NCI-H1092 treated with DMSO at 0.1 percent for 48 hours (cell line): ENCODE data around the gene AQP12A.
"Not testable (repeated sequence)": the region's sequence is repeated elsewhere in the genome, so short reads cannot be mapped to it uniquely, and the experiment has no call there.

Source experiments
- DNase-seq: peaks from one replicate; lab custom pipeline; 2025; lab: John Stamatoyannopoulos, UW

Gene AQP12A

DNA sequence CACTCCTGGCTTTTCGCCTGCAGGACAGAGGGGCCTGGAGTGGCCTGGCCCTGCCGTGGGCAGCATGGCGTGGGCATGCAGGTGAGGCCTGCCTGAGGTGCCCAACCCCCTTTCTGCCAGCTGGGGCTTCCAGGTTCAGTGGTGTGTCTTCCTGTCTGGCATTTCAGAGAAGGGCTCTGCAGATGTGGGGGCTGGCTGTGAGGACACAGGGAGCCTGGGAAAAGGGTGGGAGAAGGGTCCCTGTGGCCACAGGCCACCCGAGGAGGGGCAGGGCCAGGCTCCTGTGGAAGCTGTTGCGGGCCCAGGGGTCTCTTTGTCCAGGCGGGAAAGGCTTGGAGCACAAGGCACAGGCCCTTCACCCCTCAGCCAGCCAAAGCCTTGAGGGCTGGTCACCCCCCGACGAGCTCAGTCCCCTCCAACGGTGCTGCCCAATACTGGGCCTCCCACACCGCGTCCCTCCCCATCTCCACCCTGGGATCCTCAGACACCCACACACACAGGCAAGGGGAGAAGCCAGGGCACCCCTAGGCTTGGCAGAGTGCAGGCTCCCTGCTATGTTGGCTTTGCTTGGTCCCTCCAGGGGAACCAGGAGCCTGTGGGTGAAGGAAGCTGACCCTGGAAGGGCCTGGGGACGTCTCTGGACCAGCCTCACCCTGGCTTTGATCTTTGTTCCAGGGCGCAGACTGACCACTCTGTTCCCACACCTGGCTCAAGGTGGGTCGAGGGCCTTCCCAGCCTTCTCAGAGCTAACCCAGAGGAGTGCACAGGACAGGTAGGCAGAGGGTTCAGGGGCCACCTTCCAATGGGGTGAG, 3.7 kb upstream of the AQP12A start:
- DNase-seq, result no peak

DNA sequence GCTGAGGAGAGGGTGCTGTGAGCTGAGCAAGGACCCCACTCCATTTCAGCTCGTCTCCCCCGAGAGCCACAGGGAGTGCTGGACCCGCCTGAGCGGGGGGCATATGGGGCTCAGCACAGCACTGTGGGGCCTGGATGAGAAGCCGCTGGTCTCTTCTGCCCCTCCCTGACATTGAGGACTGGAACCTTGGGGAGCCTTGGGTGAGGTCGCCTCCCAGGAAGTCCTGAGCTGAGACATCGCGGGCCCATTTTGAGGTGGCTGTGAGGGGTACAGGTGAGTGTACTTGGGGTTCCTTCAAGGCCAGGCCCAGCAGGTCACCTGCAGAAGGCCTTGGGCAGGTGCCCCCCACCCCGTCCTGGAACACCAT, 3.1 kb upstream of the AQP12A start:
- no peak for DNase-seq

DNA sequence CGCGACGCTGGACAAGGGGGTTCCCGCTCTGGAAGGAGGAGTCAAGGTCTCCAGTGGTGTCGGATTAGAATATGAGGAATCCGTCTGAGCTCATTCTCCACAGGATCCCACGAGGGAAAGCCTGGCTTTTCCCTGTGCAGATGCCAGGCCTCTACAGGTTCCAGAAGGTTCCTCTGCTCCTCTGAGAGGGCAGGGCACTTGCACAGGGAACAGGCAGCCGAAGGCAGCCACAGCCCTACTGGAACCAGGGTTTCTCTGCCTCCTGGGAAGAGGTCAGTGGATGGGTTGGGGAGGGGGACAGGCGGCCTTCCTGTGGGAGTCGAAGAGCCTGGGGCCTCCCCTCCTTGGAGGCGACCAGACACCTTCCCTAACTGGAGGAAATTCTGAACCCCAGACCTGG, 1.7 kb upstream of the AQP12A start:
- no peak for DNase-seq

GRCh38 chr2:240690421-240691074, 1.1 kb upstream of the AQP12A start:
- DNase-seq, result not testable (repeated sequence)

- DNase-seq, result not testable (repeated sequence)
Measured at GRCh38 chr2:240691075-240691427, 615 bp upstream of the AQP12A start.

- not testable (repeated sequence) for DNase-seq
Measured at GRCh38 chr2:240692583-240693561, 1.2 kb downstream of the AQP12A start.

DNA sequence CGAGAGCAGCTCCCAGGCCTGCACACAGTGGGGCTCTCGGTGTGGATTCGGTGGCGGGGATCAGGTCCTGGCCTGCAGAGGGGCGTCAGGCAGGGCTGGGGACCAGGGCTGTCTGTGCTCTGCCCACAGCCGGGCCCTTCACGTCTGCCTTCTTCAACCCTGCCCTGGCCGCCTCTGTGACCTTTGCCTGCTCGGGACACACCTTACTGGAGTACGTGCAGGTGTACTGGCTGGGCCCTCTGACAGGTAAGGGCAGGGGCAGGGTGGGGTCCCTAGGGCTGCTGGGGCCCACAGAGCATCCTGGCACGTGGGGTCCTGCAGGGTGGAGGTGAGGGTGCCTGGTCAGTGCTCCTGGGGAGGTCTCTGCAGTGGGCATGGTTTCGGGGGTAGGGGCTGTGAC, 2.6 kb downstream of the AQP12A start:
- not testable (repeated sequence) for DNase-seq

- not testable (repeated sequence) for DNase-seq
Measured at GRCh38 chr2:240695593-240695992, 3.9 kb downstream of the AQP12A start.

DNA sequence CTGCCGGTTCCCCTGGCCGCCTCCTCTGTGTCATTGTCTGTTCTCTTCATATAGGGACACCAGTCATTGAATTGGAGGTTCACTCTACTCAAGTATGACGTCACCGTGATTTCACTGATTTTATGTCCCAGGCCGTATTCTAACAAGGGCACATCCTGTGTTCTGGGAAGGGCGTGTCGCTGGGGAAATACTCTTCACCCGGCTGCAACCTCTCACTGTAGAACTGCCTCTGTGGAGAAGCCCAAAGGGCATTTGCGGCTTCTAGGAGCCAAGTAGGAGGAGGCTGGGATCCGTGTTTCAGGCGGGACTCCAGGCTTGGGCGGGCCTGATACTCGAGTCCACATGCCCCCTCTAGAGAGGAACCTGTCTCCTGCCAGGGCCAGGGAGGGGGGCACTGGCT, 4.8 kb downstream of the AQP12A start:
- not testable (repeated sequence) for DNase-seq

DNA sequence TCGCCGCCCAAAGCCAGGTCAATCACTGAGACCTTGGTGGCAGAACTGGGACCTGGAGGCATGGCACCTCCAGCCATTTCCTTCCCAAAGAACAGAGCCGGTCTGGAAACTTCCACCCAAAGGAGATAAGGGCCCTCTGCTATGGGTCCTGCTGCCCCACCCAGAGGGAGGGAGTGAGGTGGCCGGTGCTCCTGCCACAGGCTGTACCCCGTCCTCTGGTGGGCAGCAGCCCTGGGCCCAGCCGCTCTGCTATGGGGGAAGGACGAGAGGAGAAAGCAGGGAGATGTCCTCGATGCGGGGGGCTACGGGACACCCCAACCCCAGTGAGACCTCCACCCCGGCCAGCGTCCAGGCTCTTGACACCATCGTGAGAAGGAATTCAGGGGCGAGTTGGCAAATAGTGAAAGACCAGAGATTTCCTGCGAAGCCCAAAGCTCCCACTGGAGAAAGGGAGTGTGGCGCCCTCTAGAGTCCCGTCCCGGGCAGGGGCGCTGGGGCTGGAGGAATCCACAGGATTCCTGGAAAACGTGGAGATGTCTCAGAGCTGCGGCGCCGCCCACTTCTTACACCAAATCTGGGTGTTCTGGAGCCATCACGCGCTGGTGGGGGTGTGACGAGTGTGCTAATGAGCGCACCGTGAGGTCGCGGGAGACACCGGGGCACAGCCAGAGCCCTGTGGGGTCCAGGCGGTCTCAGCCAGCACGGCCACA, 7.3 kb downstream of the AQP12A start:
- not testable (repeated sequence) for DNase-seq

- not testable (repeated sequence) for DNase-seq
Measured at GRCh38 chr2:240699835-240700234, 8.2 kb downstream of the AQP12A start.

- DNase-seq, result not testable (repeated sequence)
Measured at GRCh38 chr2:240700616-240701015, 8.9 kb downstream of the AQP12A start.

- DNase-seq, result no peak
Measured at GRCh38 chr2:240701091-240701735, 9.5 kb downstream of the AQP12A start.

DNA sequence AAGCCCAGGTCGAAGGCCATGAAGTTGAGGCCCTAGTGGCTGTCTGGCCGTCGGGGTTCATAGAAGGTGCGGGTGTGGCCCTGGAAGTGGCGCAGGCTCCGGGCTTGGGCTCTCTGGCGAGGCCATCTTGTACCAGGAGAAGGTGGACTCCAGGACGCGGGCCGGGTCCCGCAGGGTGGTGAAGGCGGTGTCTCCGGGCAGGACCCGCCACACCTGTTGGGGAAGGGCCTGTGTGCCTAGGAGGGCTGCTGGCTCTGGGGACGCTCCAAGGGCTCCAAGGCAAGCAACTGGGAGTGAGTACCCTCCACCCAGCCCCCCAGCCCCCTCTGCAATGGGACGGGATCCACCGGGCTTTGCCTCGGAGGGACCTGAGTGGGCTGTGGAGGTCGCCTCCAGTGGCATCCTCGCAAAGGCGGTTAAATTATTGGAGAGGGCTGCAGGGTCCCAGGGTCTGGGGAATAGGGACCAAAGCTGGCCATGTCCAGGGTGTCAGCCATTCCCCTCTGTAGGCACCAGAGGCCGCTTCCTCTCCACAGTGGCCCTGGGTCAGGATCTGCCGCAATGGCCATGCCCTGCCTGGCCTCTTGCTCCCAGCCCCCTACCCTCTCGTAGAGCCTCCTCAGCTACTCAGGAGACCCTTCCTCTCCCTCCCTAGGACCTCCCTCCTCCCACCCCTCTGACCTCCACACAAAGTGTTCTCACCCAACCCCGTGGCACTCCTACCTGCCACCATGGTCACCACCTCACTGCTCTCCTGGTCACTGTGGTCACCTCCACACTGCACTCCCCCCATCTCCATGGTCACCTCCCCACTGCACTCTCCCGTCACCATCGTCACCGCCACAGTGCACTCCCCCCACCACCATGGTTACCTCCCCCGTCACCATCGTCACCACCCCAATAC, 10.3 kb downstream of the AQP12A start:
- DNase-seq, result no peak

DNA sequence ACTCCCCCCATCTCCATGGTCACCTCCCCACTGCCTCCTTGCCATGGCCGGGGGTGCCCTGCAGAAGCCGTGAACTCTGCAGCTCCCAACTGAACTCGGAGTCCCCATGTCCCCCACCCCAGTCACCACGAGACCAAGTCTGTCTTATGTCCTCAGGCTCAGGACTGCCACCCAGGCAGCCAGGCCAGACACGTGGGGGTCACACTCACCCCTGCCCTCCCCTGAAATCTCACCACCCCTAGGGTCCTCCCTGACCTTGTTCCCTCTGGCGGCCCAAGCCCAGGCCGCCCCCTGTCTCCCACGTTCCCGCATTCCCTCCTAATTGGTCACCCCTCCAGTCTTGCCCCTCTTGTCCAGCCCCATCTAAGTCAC, 11.0 kb downstream of the AQP12A start:
- DNase-seq, result no peak

GRCh38 chr2:240703417-240704341, 12.0 kb downstream of the AQP12A start:
- no peak for DNase-seq

GRCh38 chr2:240704651-240705050, 13.0 kb downstream of the AQP12A start:
- DNase-seq, result no peak

DNA sequence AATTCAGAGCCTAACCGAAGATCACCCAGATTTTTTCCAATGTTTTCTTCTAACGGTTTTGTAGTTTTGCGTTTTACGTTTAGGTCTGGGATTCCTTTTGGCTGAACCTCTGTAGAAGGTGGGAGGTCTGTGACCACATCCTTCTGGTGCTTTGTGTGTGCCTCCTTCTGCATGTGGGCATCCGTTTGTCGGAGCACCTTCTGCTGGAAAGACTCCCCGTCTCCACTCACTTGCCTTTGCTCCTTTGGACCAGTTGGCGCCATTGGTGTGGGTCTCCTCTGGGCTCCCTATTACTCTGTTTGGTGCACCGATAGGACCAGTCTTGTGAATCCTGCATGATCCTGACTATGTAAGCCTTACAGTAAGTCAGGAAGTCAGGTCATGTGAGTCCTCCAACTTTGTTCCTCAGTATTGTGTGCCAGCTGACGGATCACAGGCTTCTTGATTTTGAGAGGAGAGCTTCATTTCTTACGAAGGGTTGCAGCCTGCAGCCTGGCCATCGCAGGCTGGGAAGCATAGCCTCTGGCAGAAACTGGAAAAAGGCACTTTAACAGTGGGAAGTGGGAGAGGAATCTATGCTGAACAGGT, 13.6 kb downstream of the AQP12A start:
- no peak for DNase-seq
